Measurements from ENCODE around the gene C7orf57. TPM values are rescaled to one million over a fixed set of nuclear protein-coding genes. Genes with fewer than 3 reads are reported as not detected.
"Not testable (repeated sequence)": the region's sequence is repeated elsewhere in the genome, so short reads cannot be mapped to it uniquely, and the experiment has no call there.

The C7orf57 gene
- total RNA-seq, 1 donor from 2014 or later, result 0.53 TPM

DNA sequence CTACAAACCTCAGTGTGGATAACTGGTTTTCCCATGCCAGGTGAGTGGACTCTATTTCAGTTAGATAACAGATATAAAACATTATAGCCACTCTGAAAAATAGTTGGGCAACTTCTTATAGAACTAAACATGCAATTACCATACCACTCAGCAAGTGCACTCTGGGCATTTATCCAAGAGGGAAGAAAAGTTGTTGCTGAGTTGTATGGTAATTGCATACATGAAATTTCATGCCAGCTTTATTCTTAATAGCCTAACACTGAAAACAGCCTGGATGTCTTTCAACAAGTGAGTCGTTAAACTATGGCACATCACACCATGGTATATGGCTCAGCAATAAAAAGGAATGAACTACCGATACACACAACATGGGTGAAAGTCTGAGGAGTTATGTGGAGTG is 43.1 kb downstream of the C7orf57 start:
- no peaks in the 10 kb centered on the region for H3K36me3 ChIP-seq (ENCODE audit: control insufficient read depth, insufficient read depth, low read length)
- H3K4me3 ChIP-seq (ENCODE audit: low read depth, low read length), result no peak overlapping the region
- TF ChIP-seq, protein P1, sequence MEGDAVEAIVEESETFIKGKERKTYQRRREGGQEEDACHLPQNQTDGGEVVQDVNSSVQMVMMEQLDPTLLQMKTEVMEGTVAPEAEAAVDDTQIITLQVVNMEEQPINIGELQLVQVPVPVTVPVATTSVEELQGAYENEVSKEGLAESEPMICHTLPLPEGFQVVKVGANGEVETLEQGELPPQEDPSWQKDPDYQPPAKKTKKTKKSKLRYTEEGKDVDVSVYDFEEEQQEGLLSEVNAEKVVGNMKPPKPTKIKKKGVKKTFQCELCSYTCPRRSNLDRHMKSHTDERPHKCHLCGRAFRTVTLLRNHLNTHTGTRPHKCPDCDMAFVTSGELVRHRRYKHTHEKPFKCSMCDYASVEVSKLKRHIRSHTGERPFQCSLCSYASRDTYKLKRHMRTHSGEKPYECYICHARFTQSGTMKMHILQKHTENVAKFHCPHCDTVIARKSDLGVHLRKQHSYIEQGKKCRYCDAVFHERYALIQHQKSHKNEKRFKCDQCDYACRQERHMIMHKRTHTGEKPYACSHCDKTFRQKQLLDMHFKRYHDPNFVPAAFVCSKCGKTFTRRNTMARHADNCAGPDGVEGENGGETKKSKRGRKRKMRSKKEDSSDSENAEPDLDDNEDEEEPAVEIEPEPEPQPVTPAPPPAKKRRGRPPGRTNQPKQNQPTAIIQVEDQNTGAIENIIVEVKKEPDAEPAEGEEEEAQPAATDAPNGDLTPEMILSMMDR (IDR thresholded peaks at IDR 0.05; ENCODE audit: insufficient read depth, low read length, severe bottlenecking), result no peak
- no peaks in the 10 kb centered on the region for H3K27me3 ChIP-seq (ENCODE audit: control insufficient read depth, insufficient read depth, low read length)
- DNase-seq (ENCODE audit: low read depth), result peak; percentile 59
- no peak for FAIRE-seq

DNA sequence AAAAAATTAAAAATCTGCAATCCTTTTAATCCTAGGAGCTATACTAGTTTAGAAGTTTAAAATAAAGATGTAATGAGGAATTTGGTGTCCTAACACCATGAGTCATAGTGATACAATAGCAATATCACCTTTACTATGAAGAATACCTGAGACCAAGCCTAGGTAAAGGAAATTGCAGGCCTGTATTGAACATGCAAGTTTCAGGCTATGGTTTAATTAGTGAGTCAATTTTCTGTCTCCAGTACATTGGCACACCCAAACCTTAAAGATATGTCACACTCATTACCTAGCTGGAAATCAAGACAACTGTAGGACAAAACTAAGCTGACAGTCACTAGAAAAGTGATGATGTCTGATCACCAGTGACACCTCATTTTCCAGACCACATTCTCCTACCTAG is 47.0 kb downstream of the C7orf57 start:
- DNase-seq (ENCODE audit: low read depth) (peak; percentile 87), FAIRE-seq (peak; percentile 98)
- H3K36me3 ChIP-seq (ENCODE audit: control insufficient read depth, insufficient read depth, low read length); H3K27me3 ChIP-seq (ENCODE audit: control insufficient read depth, insufficient read depth, low read length); H3K4me3 ChIP-seq (ENCODE audit: low read depth, low read length): not testable (repeated sequence)

DNA sequence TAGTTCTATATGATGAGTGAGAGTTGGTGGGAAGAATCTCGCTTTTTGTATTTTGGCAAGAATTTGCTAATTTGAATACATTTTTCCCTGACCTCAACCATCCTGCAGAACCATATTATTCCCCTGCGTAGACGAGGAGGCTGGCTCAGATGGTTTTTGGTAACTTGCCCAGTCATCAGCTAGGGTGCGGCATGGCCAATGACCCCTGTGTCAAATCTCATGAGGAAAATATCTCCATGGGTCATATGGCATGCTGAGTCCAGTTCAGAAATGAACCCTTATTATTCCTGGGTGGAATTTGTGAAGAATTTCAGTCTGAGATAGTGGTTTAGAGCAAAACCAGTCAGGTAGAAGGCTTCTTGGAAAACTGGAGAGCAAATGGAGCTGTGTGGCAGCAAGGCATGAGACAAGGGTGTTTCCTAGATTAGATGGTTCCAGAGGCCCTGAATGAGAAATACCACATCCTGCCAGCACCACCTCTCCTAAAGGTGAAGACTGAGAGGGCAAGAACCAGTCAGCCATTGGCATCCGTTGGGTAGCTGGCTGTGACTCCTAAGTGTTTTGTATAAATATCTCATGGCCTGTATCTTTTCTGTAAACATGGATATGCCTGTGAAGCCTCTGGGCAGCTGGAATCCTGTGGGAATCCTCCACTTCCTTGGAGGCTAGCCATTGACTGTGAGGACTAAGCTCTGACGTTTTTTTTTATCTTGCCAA is 47.9 kb downstream of the C7orf57 start:
- H3K27me3 ChIP-seq (ENCODE audit: control insufficient read depth, insufficient read depth, low read length), result no peaks in the 10 kb centered on the region
- H3K36me3 ChIP-seq (ENCODE audit: control insufficient read depth, insufficient read depth, low read length), result no peaks in the 10 kb centered on the region
- TF ChIP-seq, protein P1 (IDR thresholded peaks at IDR 0.05; ENCODE audit: insufficient read depth, low read length, severe bottlenecking), result no peak
- H3K4me3 ChIP-seq (ENCODE audit: low read depth, low read length), result no peak overlapping the region
- FAIRE-seq, result no peak
- peak; percentile 62 for DNase-seq (ENCODE audit: low read depth)

DNA sequence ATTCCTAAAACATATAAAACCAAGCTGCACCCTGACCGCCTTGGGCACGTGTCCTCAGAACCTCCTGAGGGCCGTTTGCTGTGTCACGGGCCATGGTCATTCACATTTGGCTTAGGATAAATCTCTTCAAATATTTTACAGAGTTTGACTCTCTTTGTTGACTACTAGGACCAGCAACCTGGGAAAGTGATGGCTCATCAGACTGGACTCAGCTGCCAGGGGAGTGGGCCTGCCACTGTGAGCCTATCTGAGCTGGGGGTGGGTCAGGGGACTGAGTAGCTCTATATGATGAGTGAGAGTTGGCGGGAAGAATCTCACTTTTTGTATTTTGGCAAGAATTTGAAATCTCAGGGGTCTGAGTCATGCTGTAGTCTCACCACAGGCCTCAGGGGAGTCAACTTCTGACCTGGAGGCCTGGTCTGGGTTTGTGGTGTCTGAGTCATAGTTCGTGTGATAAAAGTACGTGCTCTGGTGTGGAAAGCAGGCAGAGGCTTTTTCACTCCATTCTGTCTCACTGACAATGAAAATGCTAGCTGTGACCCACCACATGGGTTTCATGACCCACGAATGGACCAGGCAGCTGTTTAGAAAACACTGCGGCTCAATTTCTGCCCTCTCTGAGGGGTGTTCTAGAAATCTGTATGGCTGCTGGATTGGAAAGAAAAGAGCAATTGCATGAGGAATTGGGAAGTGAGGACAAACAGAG is 49.5 kb downstream of the C7orf57 start:
- Histone ChIP-seq H3K4me3 (ENCODE audit: low read depth, low read length) (no peak overlapping the region), H3K27me3 (ENCODE audit: control insufficient read depth, insufficient read depth, low read length) (no peaks in the 10 kb centered on the region), H3K36me3 (ENCODE audit: control insufficient read depth, insufficient read depth, low read length) (peaks cover 1% of the 10 kb centered on the region)
- TF ChIP-seq, protein P1 (IDR thresholded peaks at IDR 0.05; ENCODE audit: insufficient read depth, low read length, severe bottlenecking), result no peak
- FAIRE-seq (peak; percentile 62), DNase-seq (ENCODE audit: low read depth) (peak; percentile 96)

DNA sequence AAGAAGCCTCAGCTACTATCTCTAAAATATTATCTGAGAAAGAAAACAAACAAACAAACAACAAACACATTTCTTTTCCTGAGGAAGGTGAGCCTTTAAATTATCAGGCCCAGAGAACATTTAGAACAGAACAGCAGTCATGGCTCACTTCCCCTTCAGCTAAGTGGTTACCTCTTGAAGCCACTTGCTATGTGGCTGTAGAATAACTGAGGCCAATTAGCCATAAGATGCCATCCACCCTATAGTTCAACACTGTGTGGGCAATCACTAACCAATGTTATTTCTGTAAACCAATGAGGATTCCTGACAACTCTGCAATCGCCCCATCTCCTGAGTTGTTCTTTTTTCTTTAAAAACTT is 50.1 kb downstream of the C7orf57 start:
- peaks cover 5% of the 10 kb centered on the region for H3K36me3 ChIP-seq (ENCODE audit: control insufficient read depth, insufficient read depth, low read length)
- H3K4me3 ChIP-seq (ENCODE audit: low read depth, low read length), result no peak overlapping the region
- TF ChIP-seq, protein P1 (IDR thresholded peaks at IDR 0.05; ENCODE audit: insufficient read depth, low read length, severe bottlenecking), result no peak
- no peak for DNase-seq (ENCODE audit: low read depth)
- no peaks in the 10 kb centered on the region for H3K27me3 ChIP-seq (ENCODE audit: control insufficient read depth, insufficient read depth, low read length)
- FAIRE-seq, result no peak

DNA sequence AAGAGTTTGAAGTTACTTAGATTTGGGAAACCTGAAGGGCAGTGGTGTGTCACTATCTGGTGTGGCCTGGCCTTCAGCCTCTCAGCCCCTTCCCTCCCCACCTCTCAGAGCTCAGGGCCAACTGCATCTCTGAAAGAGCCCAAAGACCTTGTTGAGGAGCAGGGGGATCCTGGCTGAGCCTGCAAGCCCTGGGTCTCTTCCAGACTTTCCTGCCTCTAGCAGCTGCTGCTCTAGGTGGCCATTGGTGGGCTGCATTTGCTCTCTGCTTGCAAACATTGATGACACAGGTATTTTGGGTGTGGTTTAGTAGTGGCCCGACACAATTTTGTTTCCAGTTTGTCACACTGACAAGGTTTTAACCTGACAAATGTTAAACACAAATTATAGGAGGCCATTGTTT is 50.6 kb downstream of the C7orf57 start:
- DNase-seq (ENCODE audit: low read depth) (no peak), FAIRE-seq (no peak)
- Histone ChIP-seq H3K36me3 (ENCODE audit: control insufficient read depth, insufficient read depth, low read length) (peaks cover 7% of the 10 kb centered on the region), H3K27me3 (ENCODE audit: control insufficient read depth, insufficient read depth, low read length) (no peaks in the 10 kb centered on the region), H3K4me3 (ENCODE audit: low read depth, low read length) (no peak overlapping the region)
- TF ChIP-seq, protein P1 (IDR thresholded peaks at IDR 0.05; ENCODE audit: insufficient read depth, low read length, severe bottlenecking), result no peak

Data from bronchial epithelial cell (primary cell).